Naive thymus-derived CD4-positive, alpha-beta T cell (primary cell): Measurements from ENCODE around the gene EGFR. TPM values are rescaled to one million over a fixed set of nuclear protein-coding genes. Genes with fewer than 3 reads are reported as not detected.

Experiments
- ATAC-seq: fragments of 150-1000 bp; cut with Tn5 transposase; 2 replicates; pipeline ENCODE4 v1.10.0; 2021; ENCODE audit warnings: mild to moderate bottlenecking, moderate library complexity
- CTCF ChIA-PET: fragments of 350-600 bp; sonication (Branson Sonifier 250); formaldehyde crosslinking; loops from one replicate; lab custom pipeline; 2021; ENCODE audit warnings: antibody characterized with exemption; lab: Charles Lee
- POLR2A ChIA-PET: fragments of 350-600 bp; sonication (Branson Sonifier 250); formaldehyde crosslinking; loops from one replicate; lab custom pipeline; 2021; ENCODE audit warnings: antibody characterized with exemption, inconsistent platforms; lab: Charles Lee
- DNase-seq, 9 donors: peaks; one replicate each; pipeline versions ENCODE4 v3.0.0 to v3.0.0-alpha.2; 2020 to 2022; ENCODE audit warnings: mixed read lengths in 1 of 9
- H3K27ac ChIP-seq: one replicate; pipeline ENCODE4 v1.7.0; 2013; ENCODE audit warnings: mild to moderate bottlenecking, low read depth, low read length, moderate library complexity
- H3K27me3 ChIP-seq, 2 donors: one replicate each; pipeline ENCODE4 v1.7.0; 2013; ENCODE audit warnings: low read length in 2 of 2, mild to moderate bottlenecking in 2 of 2, moderate library complexity in 2 of 2; ENCODE audit not compliant: control insufficient read depth in 2 of 2, insufficient read depth in 2 of 2
- H3K36me3 ChIP-seq, 3 experiments: 1 replicate in 2 of 3; 2 replicates in 1 of 3; pipeline ENCODE4 v1.7.0; 2013; ENCODE audit warnings: low read length in 3 of 3, mild to moderate bottlenecking in 3 of 3, moderate library complexity in 1 of 3; ENCODE audit not compliant: insufficient read depth in 3 of 3, control insufficient read depth in 2 of 3
- H3K4me1 ChIP-seq, 2 donors: one replicate each; pipeline ENCODE4 v1.7.0; 2013; ENCODE audit warnings: low read length in 2 of 2, mild to moderate bottlenecking in 2 of 2, moderate library complexity in 1 of 2; ENCODE audit not compliant: control insufficient read depth in 2 of 2, insufficient read depth in 2 of 2
- H3K4me3 ChIP-seq: 2 replicates; pipeline ENCODE4 v1.7.0; 2013; ENCODE audit warnings: mild to moderate bottlenecking, low read length
- H3K9me3 ChIP-seq, 3 experiments: 1 replicate in 2 of 3; 2 replicates in 1 of 3; pipeline ENCODE4 v1.7.0; 2013; ENCODE audit warnings: low read length in 3 of 3; ENCODE audit not compliant: control insufficient read depth in 2 of 3
- H3K27ac Mint-ChIP-seq, 9 donors: one replicate each; pipeline ENCODE4 v1.8.0; 2020 to 2022; ENCODE audit warnings: mixed read lengths in 9 of 9, mild to moderate bottlenecking in 8 of 9, moderate library complexity in 5 of 9, inconsistent platforms in 2 of 9
- H3K27me3 Mint-ChIP-seq, 5 donors: one replicate each; pipeline ENCODE4 v1.8.0; 2021 to 2022; ENCODE audit warnings: mixed read lengths in 5 of 5, mild to moderate bottlenecking in 1 of 5
- H3K36me3 Mint-ChIP-seq, 5 donors: one replicate each; pipeline ENCODE4 v1.8.0; 2020 to 2022; ENCODE audit warnings: mixed read lengths in 5 of 5, mild to moderate bottlenecking in 3 of 5, inconsistent platforms in 1 of 5
- H3K4me1 Mint-ChIP-seq, 7 donors: one replicate each; pipeline ENCODE4 v1.8.0; 2020 to 2022; ENCODE audit warnings: mixed read lengths in 7 of 7, mild to moderate bottlenecking in 3 of 7, inconsistent platforms in 1 of 7
- H3K4me3 Mint-ChIP-seq, 10 donors: one replicate each; pipeline ENCODE4 v1.8.0; 2020 to 2022; ENCODE audit warnings: mild to moderate bottlenecking in 10 of 10, mixed read lengths in 10 of 10, moderate library complexity in 6 of 10, inconsistent platforms in 2 of 10
- H3K9me3 Mint-ChIP-seq, 11 donors: one replicate each; pipeline ENCODE4 v1.8.0; 2020 to 2022; ENCODE audit warnings: mixed read lengths in 11 of 11, mild to moderate bottlenecking in 4 of 11, inconsistent platforms in 1 of 11, moderate library complexity in 1 of 11
- intact Hi-C, 2 donors: fragments of 100-400 bp; cut with micrococcal nuclease; formaldehyde crosslinking; loops; one replicate each; pipeline ENCODE4 v1.15.1; 2023
- polyA plus RNA-seq, 2 donors: library from polyadenylated mRNA; unstranded; fragments of 300-500 nt; fragmentation: Illumina TruSeq; gene quantifications; one replicate each; pipeline ENCODE4 v1.2.3, GENCODE V29; 2021
- total RNA-seq, 6 experiments: library from RNA in 5 of 6; stranded (reverse) in 5 of 6; gene quantifications; 1 replicate in 5 of 6; 2 replicates in 1 of 6; pipeline ENCODE4 v1.2.3 and lab custom pipeline; 2021 to 2026

EGFR gene
- total and polyA plus RNA-seq, 7 experiments from 2014 or later, result 0.16 TPM; not detected in 6

DNA sequence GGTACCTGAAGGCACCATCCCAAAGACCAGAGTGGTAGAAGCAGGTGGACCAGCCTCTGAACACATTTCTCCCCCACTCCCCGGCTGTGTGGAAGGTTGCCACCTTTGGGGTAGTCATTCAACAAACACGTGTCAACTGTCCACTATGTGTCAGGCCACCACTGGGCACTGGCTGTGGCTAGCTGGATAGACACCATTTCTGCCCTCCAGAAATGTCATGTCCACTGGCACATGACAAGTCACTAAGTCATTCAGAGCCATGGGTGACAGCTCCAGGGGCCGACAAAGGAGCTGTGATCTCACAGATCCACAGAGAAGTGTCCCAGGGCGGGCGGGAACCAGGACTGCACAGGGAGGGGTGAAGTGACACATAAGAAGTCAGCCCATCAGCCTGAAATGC lies 99.6 kb downstream of the EGFR start:
- no peaks in the 10 kb centered on the region for H3K27me3 ChIP-seq
- no peaks in the 10 kb centered on the region for H3K36me3 ChIP-seq
- H3K4me1 Mint-ChIP-seq, result peaks cover 0 to 2% (median 0%) of the 10 kb centered on the region in 7 donors
- H3K27ac ChIP-seq, result no peak overlapping the region
- H3K4me3 ChIP-seq, result no peak overlapping the region
- ATAC-seq (no peak), DNase-seq (no peak)
- no peak overlapping the region for H3K27ac Mint-ChIP-seq
- H3K9me3 Mint-ChIP-seq, result peaks cover 0 to 2% (median 0%) of the 10 kb centered on the region in 11 donors
- H3K4me1 ChIP-seq, result peaks cover 0 to 8% of the 10 kb centered on the region in 2 donors
- H3K36me3 Mint-ChIP-seq, result no peaks in the 10 kb centered on the region
- H3K27me3 Mint-ChIP-seq, result peaks cover 7 to 23% (median 8%) of the 10 kb centered on the region in 5 donors
- intact Hi-C loops, result no loop called here
- H3K9me3 ChIP-seq, result no peaks in the 10 kb centered on the region
- no peak overlapping the region for H3K4me3 Mint-ChIP-seq
- ChIA-PET CTCF (no interaction called here), POLR2A (no interaction called here)

DNA sequence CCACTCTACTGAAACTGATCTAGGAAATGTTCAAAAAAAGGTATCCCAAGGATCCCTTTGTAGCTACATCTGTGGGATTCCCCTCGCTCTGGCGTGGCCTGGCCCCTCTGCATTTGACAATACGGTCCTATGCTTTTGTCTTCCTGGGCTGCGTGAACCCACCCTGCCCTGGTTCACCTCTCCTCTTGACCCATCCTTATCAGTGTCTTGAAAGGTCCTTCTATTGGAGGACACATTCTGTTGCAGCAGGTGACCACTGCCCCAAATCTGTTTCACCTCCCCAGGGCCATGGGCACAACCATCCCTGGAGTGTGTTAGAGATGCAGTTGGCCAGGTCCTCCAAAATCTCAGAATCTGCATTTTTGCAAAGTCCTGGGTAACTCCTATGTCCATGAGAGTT lies 100.8 kb downstream of the EGFR start:
- H3K4me1 Mint-ChIP-seq, result peaks cover 0 to 2% (median 0%) of the 10 kb centered on the region in 7 donors
- no peak overlapping the region for H3K4me3 ChIP-seq
- intact Hi-C loops, result no loop called here
- no peaks in the 10 kb centered on the region for H3K36me3 ChIP-seq
- peaks cover 8 to 26% (median 11%) of the 10 kb centered on the region in 5 donors for H3K27me3 Mint-ChIP-seq
- ATAC-seq (no peak), DNase-seq (no peak)
- POLR2A ChIA-PET, result no interaction called here
- peaks cover 0 to 2% (median 0%) of the 10 kb centered on the region in 11 donors for H3K9me3 Mint-ChIP-seq
- H3K4me3 Mint-ChIP-seq, result no peak overlapping the region
- no peaks in the 10 kb centered on the region for H3K27me3 ChIP-seq
- CTCF ChIA-PET, result no interaction called here
- no peaks in the 10 kb centered on the region for H3K36me3 Mint-ChIP-seq
- H3K9me3 ChIP-seq, result no peaks in the 10 kb centered on the region
- no peak overlapping the region for H3K27ac ChIP-seq
- no peak overlapping the region for H3K27ac Mint-ChIP-seq
- H3K4me1 ChIP-seq, result no peaks in the 10 kb centered on the region

DNA sequence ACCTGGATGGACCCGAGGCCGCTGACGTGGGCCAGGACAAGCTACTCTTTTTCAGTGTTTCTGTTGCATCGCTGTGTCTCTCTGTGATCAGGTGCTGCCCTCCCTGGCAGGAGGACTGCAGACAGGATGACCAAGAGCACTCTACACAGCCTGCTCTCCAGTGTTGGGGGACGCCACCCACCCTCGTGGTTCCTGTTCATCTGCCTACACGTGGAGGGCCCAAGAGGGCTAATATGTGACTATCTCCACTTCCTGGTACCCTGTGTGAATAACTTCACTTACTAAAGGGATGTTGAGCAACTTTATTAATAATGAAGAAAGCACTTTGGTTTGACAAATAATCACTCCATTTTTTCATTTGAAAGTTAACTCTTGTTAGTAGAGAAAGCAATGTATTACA lies 101.3 kb downstream of the EGFR start:
- no peaks in the 10 kb centered on the region for H3K4me1 ChIP-seq
- H3K9me3 Mint-ChIP-seq, result peaks cover 0 to 2% (median 0%) of the 10 kb centered on the region in 11 donors
- H3K9me3 ChIP-seq, result no peaks in the 10 kb centered on the region
- H3K27me3 Mint-ChIP-seq, result peaks cover 10 to 26% (median 13%) of the 10 kb centered on the region in 5 donors
- no peaks in the 10 kb centered on the region for H3K36me3 Mint-ChIP-seq
- no peak overlapping the region for H3K4me3 Mint-ChIP-seq
- H3K36me3 ChIP-seq, result no peaks in the 10 kb centered on the region
- DNase-seq (no peak), ATAC-seq (no peak)
- peaks cover 0 to 2% (median 0%) of the 10 kb centered on the region in 7 donors for H3K4me1 Mint-ChIP-seq
- CTCF ChIA-PET, result no interaction called here
- H3K4me3 ChIP-seq, result no peak overlapping the region
- no peaks in the 10 kb centered on the region for H3K27me3 ChIP-seq
- POLR2A ChIA-PET, result no interaction called here
- H3K27ac ChIP-seq, result no peak overlapping the region
- no peak overlapping the region for H3K27ac Mint-ChIP-seq
- intact Hi-C loops, result no loop called here

DNA sequence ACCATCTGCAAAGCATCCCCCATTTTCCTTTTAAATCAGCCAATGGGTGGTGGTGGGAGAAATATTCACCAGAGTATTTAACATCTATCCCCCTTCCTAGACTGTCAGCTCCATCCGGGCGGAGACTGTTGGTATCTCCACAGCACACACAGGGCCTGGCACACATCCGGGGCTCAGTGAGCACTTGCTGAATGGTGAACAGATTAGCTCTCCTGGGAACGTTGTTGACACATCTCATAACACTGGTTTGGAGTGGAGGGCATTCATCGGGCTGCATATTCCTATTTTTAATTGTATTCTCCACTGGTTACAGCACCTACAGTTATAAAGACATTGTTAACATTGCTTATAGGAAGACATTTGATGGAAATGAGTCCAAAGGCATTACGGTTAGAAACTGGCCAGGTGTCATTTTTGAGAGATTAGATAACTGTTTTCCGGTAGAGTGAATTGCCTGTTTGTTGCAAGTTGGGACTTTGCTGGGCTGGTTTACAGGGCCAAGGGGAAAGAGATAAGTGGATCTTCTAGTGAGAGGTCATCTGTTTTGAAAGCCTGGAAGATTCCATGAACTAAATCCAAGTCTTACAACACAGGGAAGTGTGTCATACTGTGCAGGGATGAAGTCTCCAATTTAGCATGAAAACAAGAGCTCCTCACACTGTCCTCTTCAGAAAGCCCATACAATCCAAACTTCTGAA lies 101.8 kb downstream of the EGFR start:
- peaks cover 10 to 26% (median 14%) of the 10 kb centered on the region in 5 donors for H3K27me3 Mint-ChIP-seq
- H3K4me3 ChIP-seq, result no peak overlapping the region
- POLR2A ChIA-PET, result no interaction called here

DNA sequence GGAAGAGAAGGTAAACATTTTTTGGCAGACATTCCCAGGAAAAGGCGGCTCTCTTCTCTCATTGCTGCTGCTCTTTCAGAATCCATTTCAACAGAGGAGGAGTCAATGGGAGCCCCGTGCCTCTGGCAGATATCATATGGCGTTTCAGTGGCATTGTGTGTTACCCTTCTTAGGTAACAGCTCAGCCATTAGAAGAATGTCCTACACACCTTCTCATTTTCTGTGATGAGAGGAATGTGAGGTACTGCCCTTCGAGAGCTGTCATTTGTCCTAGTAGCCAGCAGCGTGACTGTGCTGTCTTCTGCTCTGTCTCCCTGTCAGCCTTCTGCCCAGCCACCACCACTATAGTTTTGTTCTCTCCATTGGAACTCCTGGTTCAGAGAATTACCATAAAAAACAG lies 102.4 kb downstream of the EGFR start:
- Histone ChIP-seq H3K36me3 (no peaks in the 10 kb centered on the region), H3K27ac (no peak overlapping the region), H3K4me1 (no peaks in the 10 kb centered on the region), H3K9me3 (no peaks in the 10 kb centered on the region), H3K4me3 (no peak overlapping the region), H3K27me3 (no peaks in the 10 kb centered on the region)
- DNase-seq (no peak), ATAC-seq (no peak)
- Mint-ChIP-seq H3K27ac (no peak overlapping the region), H3K36me3 (no peaks in the 10 kb centered on the region), H3K4me3 (no peak overlapping the region), H3K4me1 (peaks cover 0 to 2% (median 0%) of the 10 kb centered on the region in 7 donors), H3K27me3 (peaks cover 13 to 30% (median 17%) of the 10 kb centered on the region in 5 donors), H3K9me3 (peaks cover 0 to 2% (median 0%) of the 10 kb centered on the region in 11 donors)
- intact Hi-C loops, result no loop called here
- CTCF ChIA-PET, result no interaction called here
- POLR2A ChIA-PET, result no interaction called here

More for the DNA sequence above, 101.8 kb downstream of the EGFR start:
- H3K9me3 Mint-ChIP-seq, result peaks cover 0 to 2% (median 0%) of the 10 kb centered on the region in 11 donors
- H3K36me3 ChIP-seq, result no peaks in the 10 kb centered on the region
- ATAC-seq (no peak), DNase-seq (no peak)
- H3K27ac Mint-ChIP-seq, result no peak overlapping the region
- no peak overlapping the region for H3K4me3 Mint-ChIP-seq
- H3K27me3 ChIP-seq, result no peaks in the 10 kb centered on the region
- CTCF ChIA-PET, result no interaction called here
- H3K36me3 Mint-ChIP-seq, result no peaks in the 10 kb centered on the region
- no peaks in the 10 kb centered on the region for H3K9me3 ChIP-seq
- peaks cover 0 to 2% (median 0%) of the 10 kb centered on the region in 7 donors for H3K4me1 Mint-ChIP-seq
- no peak overlapping the region for H3K27ac ChIP-seq
- H3K4me1 ChIP-seq, result no peaks in the 10 kb centered on the region
- intact Hi-C loops, result no loop called here

DNA sequence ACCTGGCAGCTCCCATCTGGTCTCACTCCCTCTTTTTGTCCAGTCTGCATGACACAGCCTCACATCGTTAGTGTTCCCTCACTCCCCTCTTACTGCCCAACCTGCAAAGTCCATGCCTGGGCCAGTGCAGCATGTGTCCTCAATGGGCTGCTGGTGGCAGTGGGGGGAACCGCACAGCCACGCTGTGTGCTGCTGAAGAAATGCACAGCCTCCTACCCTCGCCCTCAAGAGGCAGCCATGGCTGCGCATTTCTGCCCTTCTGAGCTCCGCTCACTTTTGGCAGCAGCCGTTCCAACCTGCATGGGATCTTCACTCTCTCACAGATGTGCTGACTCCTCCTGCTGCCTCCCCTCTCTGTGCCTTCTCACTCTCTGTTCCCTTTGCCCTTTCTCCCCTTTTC lies 103.4 kb downstream of the EGFR start:
- Histone ChIP-seq H3K27ac (no peak overlapping the region), H3K27me3 (no peaks in the 10 kb centered on the region), H3K4me1 (no peaks in the 10 kb centered on the region), H3K36me3 (no peaks in the 10 kb centered on the region), H3K4me3 (no peak overlapping the region), H3K9me3 (no peaks in the 10 kb centered on the region)
- peaks cover 0 to 2% (median 0%) of the 10 kb centered on the region in 11 donors for H3K9me3 Mint-ChIP-seq
- ChIA-PET POLR2A (no interaction called here), CTCF (no interaction called here)
- H3K27me3 Mint-ChIP-seq, result peaks cover 13 to 23% (median 17%) of the 10 kb centered on the region in 5 donors
- ATAC-seq (no peak), DNase-seq (no peak)
- intact Hi-C loops, result no loop called here
- no peak overlapping the region for H3K27ac Mint-ChIP-seq
- H3K4me1 Mint-ChIP-seq, result peaks cover 0 to 2% (median 0%) of the 10 kb centered on the region in 7 donors
- no peaks in the 10 kb centered on the region for H3K36me3 Mint-ChIP-seq
- no peak overlapping the region for H3K4me3 Mint-ChIP-seq
